HepG2 (cell line): ENCODE measurements around the gene CHKB. TPM values are rescaled to one million over a fixed set of nuclear protein-coding genes. Genes with fewer than 3 reads are reported as not detected.

Experiments
- ATAC-seq: fragments of 200-7000 bp; cut with Tn5 transposase; 3 replicates; pipeline ENCODE4 v1.9.1; 2020; ENCODE audit warnings: mild to moderate bottlenecking, moderate library complexity
- BruUV-seq: library from RNA; stranded (reverse); fragments of 400-500 nt; replicated peaks from 2 replicates; lab custom pipeline; 2021; lab: Mats Ljungman, UMichigan
- CTCF ChIA-PET: fragments of 300-600 bp; formaldehyde crosslinking; extraction: SDS; loops from one replicate; lab custom pipeline; 2021; ENCODE audit warnings: low total read pairs, inconsistent platforms, low intra/inter-chr PET ratio; lab: Yijun Ruan, JAX
- POLR2A ChIA-PET: fragments of 350-600 bp; sonication (Branson Sonifier 250); formaldehyde crosslinking; loops from one replicate; lab custom pipeline; 2020; ENCODE audit warnings: antibody characterized with exemption, inconsistent platforms; lab: Yijun Ruan, JAX
- DNase-seq: peaks from one replicate; pipeline ENCODE4 v3.0.0-alpha.2; 2015; ENCODE audit warnings: low spot score
- FAIRE-seq: peaks from 3 replicates; lab custom pipeline; 2011; peaks lifted over from hg19 to GRCh38; lab: Jason Lieb, UNC
- H2AFZ ChIP-seq: one replicate; pipeline ENCODE4 v1.6.1; 2011; ENCODE audit warnings: low read length, inconsistent platforms
- H3K27ac ChIP-seq: fragments of 300-600 bp; 3 replicates; pipeline ENCODE4 v1.8.0; 2011; ENCODE audit warnings: mixed run types, mild to moderate bottlenecking, mixed read lengths, low read length, inconsistent platforms; ENCODE audit not compliant: insufficient read depth; ENCODE audit errors: extremely low read length
- H3K27me3 ChIP-seq, 2 experiments: fragments of 200-600 bp in 1 of 2; 2 replicates in 1 of 2; 3 replicates in 1 of 2; pipeline versions ENCODE4 v1.6.0 to v1.8.0; 2011; ENCODE audit warnings: low read length in 2 of 2, mild to moderate bottlenecking in 2 of 2, moderate library complexity in 2 of 2, inconsistent platforms in 1 of 2; ENCODE audit not compliant: insufficient read depth in 2 of 2, control insufficient read depth in 1 of 2
- H3K36me3 ChIP-seq, 2 experiments: fragments of 200-600 bp in 1 of 2; replicated peaks in 1 of 2; 2 replicates in 1 of 2; 3 replicates in 1 of 2; pipeline versions ENCODE4 v1.5.1 to v1.8.0; 2011; ENCODE audit warnings: low read length in 2 of 2, inconsistent platforms in 1 of 2; ENCODE audit not compliant: insufficient read depth in 2 of 2, control insufficient read depth in 1 of 2
- H3K4me1 ChIP-seq: 2 replicates; pipeline ENCODE4 v1.5.1; 2012; ENCODE audit warnings: low read length, inconsistent platforms; ENCODE audit not compliant: insufficient read depth
- H3K4me2 ChIP-seq: 2 replicates; pipeline ENCODE4 v1.6.0; 2011; ENCODE audit warnings: low read depth, low read length, inconsistent platforms
- H3K4me3 ChIP-seq, 3 experiments: fragments of 200-600 bp in 1 of 3; sonication (generic), shearing (Covaris generic) in 1 of 3; replicated peaks in 1 of 3; 2 replicates each; pipeline ENCODE4 v1.5.1; 2011 to 2016; ENCODE audit warnings: low read length in 3 of 3, inconsistent platforms in 2 of 3, low read depth in 2 of 3, mild to moderate bottlenecking in 2 of 3, control low read depth in 1 of 3, mixed read lengths in 1 of 3; ENCODE audit not compliant: insufficient read depth in 1 of 3
- H3K79me2 ChIP-seq: one replicate; pipeline ENCODE4 v1.6.1; 2011; ENCODE audit warnings: low read length, inconsistent platforms; ENCODE audit not compliant: insufficient read depth
- H3K9ac ChIP-seq: 2 replicates; pipeline ENCODE4 v1.6.0; 2011; ENCODE audit warnings: mild to moderate bottlenecking, low read depth, low read length, inconsistent platforms; ENCODE audit not compliant: insufficient read depth
- H3K9me3 ChIP-seq: 2 replicates; pipeline ENCODE4 v1.5.1; 2012; ENCODE audit warnings: mild to moderate bottlenecking, low read length
- H4K20me1 ChIP-seq: 2 replicates; pipeline ENCODE4 v1.6.0; 2011; ENCODE audit warnings: inconsistent platforms, mild to moderate bottlenecking, low read length, moderate library complexity; ENCODE audit not compliant: insufficient read depth
- GABPA ChIP-seq, 2 experiments: IDR thresholded peaks; 2 replicates each; pipeline ENCODE4 v1.6.1; 2011 to 2016; ENCODE audit warnings: low read depth in 2 of 2, low read length in 1 of 2, missing biosample characterization in 1 of 2, missing genetic modification characterization in 1 of 2
- HINFP ChIP-seq: sonication (generic); formaldehyde crosslinking; IDR thresholded peaks from 2 replicates; pipeline ENCODE4 v1.4.0; 2020; ENCODE audit warnings: low read depth, mild to moderate bottlenecking, missing genetic modification reagents
- HNF4A ChIP-seq: sonication (generic); formaldehyde crosslinking; IDR thresholded peaks from 2 replicates; pipeline ENCODE4 v1.4.0; 2020; ENCODE audit warnings: missing genetic modification reagents
- HNRNPLL ChIP-seq: fragments of 200-400 bp; formaldehyde crosslinking; IDR thresholded peaks from 2 replicates; pipeline ENCODE4 v1.6.1; 2017; ENCODE audit warnings: mild to moderate bottlenecking, low read depth, low read length; ENCODE audit not compliant: poor library complexity, severe bottlenecking
- MEIS1 ChIP-seq: sonication (generic); formaldehyde crosslinking; IDR thresholded peaks from 2 replicates; pipeline ENCODE4 v1.9.0; 2021; ENCODE audit warnings: mild to moderate bottlenecking, missing genetic modification reagents, moderate library complexity, borderline replicate concordance
- TAF1 ChIP-seq: sonication (generic); formaldehyde crosslinking; IDR thresholded peaks from 2 replicates; pipeline ENCODE4 v1.4.0; 2020; ENCODE audit warnings: missing genetic modification reagents
- U2AF1 ChIP-seq: fragments of 200-400 bp; formaldehyde crosslinking; optimal IDR thresholded peaks from 2 replicates; pipeline ENCODE3; 2017; ENCODE audit warnings: mild to moderate bottlenecking, low read depth, low read length
- ZMAT3 ChIP-seq: sonication (generic); formaldehyde crosslinking; conservative IDR thresholded peaks from 2 replicates; pipeline ENCODE4 v1.7.0; 2021; ENCODE audit warnings: missing genetic modification reagents
- ZNF350 ChIP-seq: sonication (generic); formaldehyde crosslinking; IDR thresholded peaks from 2 replicates; pipeline ENCODE4 v1.4.0; 2020; ENCODE audit warnings: mild to moderate bottlenecking, low read depth, missing genetic modification reagents, borderline replicate concordance
- ZNF414 ChIP-seq: sonication (generic); formaldehyde crosslinking; IDR thresholded peaks from 2 replicates; pipeline ENCODE4 v1.5.0; 2020; ENCODE audit warnings: missing genetic modification reagents
- ZNF430 ChIP-seq: sonication (generic); formaldehyde crosslinking; IDR thresholded peaks from 2 replicates; pipeline ENCODE4 v1.9.0; 2021; ENCODE audit warnings: mild to moderate bottlenecking, missing genetic modification reagents
- ZNF513 ChIP-seq: sonication (generic); formaldehyde crosslinking; conservative IDR thresholded peaks from 2 replicates; pipeline ENCODE4 v1.5.0; 2020; ENCODE audit warnings: missing genetic modification reagents
- WGBS: methylation state at CpG from one replicate; pipeline ENCODE4 v1.1.6; 2017; ENCODE audit warnings: low lambda C conversion rate; 5-methylcytosine and 5-hydroxymethylcytosine counted together
- in situ Hi-C: cut with HindIII; loops from 2 replicates; pipeline ENCODE4 v1.10.0; 2017; ENCODE audit warnings: low pct_unique_long_range_greater_than_20kb; ENCODE audit not compliant: extremely low pct_ligation_motif_present
- intact Hi-C: fragments of 100-400 bp; cut with micrococcal nuclease; formaldehyde crosslinking; loops from one replicate; pipeline ENCODE4 v1.10.0; 2022; ENCODE audit not compliant: unreplicated experiment
- polyA plus RNA-seq, 8 experiments: library from polyadenylated mRNA; depleted of rRNA in 3 of 8; stranded (reverse) in 7 of 8; unstranded in 1 of 8; fragments of >200 nt; fragmentation: Illumina TruSeq in 4 of 8; extraction: Trizol in 4 of 8; gene quantifications; 2 replicates each; pipeline versions ENCODE4 v1.2.1 to v1.2.3, GENCODE V29; 2011 to 2016; ENCODE audit warnings: low read depth in 4 of 8, missing spikeins in 1 of 8, mixed read lengths in 1 of 8; ENCODE audit not compliant: insufficient read depth in 1 of 8
- total RNA-seq, 5 experiments: library from RNA; depleted of rRNA; stranded (reverse); fragments of >200 nt; fragmentation: Illumina TruSeq; extraction: Trizol; gene quantifications; 2 replicates each; pipeline ENCODE4 v1.2.3, GENCODE V29; 2016; ENCODE audit warnings: low read depth in 1 of 5

The CHKB gene
- total and polyA plus RNA-seq, 2 of the 13 experiments (the other 11 are each of a cell fraction or from before 2014, with no cell fraction given): 24.5 to 42.7 TPM

GRCh38 chr22:50628543-50629134 lies 46.0 kb upstream of the CHKB start (continued):
- TF ChIP-seq MEIS1 (CRISPR knock-in tag) (0 out of 2 replicates have a peak, but pooled peaks have one; percentile 37), ZNF350 (CRISPR knock-in tag) (0 out of 2 replicates have a peak, but pooled peaks have one; percentile 12), HNRNPLL (peak; percentile 20), U2AF1 (no peak)

- in situ Hi-C loops: loop anchor here (5.0 kb wide), 1 partner anchor 69 kb away; no protein-coding TSS in a partner anchor
- Histone ChIP-seq H2AFZ (no peak within 1 kb of the TSS), H3K4me1 (peaks cover 41% of the 10 kb centered on the region), H3K27ac (peak within 1 kb of the TSS; percentile 79), H3K27me3 (no peaks in the 10 kb centered on the region; a peak in 1 of 5 replicates), H4K20me1 (no peaks in the 10 kb centered on the region), H3K9me3 (no peaks in the 10 kb centered on the region), H3K4me2 (peak within 1 kb of the TSS; percentile 92), H3K36me3 (no peaks in the 10 kb centered on the region), H3K9ac (peak within 1 kb of the TSS; percentile 79), H3K4me3 (peak within 1 kb of the TSS; percentile 68 to 88 (median 86)), H3K79me2 (peaks cover 4% of the 10 kb centered on the region)
- WGBS: under 1% methylated on average over 30 of the region's 88 CpGs
- intact Hi-C loops: loop anchor here (1.0 to 2.0 kb wide), 2 partner anchors 14 to 63 kb away; no protein-coding TSS in a partner anchor
- POLR2A ChIA-PET: interaction anchor here (1.0 to 4.2 kb wide), 7 partner anchors 13 to 130 kb away, joined by 3 to 56 read pairs (median 4); partner anchors contain the start of gene SCO2
- FAIRE-seq (no peak), DNase-seq (peak; percentile 70), ATAC-seq (peak; percentile 89)
- BruUV-seq: TSS peak; percentile 68
- CTCF ChIA-PET: interaction anchor here (1.0 to 2.7 kb wide), 3 partner anchors 14 to 72 kb away, joined by 4 to 16 read pairs (median 14); no protein-coding TSS in a partner anchor
- TF ChIP-seq ZNF430 (CRISPR knock-in tag) (peak; percentile 80), ZNF414 (0 out of 2 replicates have a peak, but pooled peaks have one; percentile 29), HNF4A (CRISPR knock-in tag) (0 out of 2 replicates have a peak, but pooled peaks have one; percentile 5), HINFP (CRISPR knock-in tag) (0 out of 2 replicates have a peak, but pooled peaks have one; percentile 6), GABPA (IDR thresholded peaks at IDR 0.05; ENCODE audit: low read depth, low read length) (no peak), GABPA (CRISPR knock-in tag; IDR thresholded peaks at IDR 0.05; ENCODE audit: low read depth) (peak; percentile 53), ZMAT3 (CRISPR knock-in tag) (peak; percentile 70; the same call in 1 of the 2 replicates), TAF1 (peak; percentile 87), ZNF513 (0 out of 2 replicates have a peak, but pooled peaks have one; percentile 42)
Measured at GRCh38 chr22:50627642-50628542, 45.2 kb upstream of the CHKB start, which contains the start of gene ARSA. ARSA (minus strand) TSS chr22:50628152; CDS start chr22:50627779, 373 bp downstream.
